H1 (cell line): ENCODE data around the gene GABRA4. TPM values are rescaled to one million over a fixed set of nuclear protein-coding genes. Genes with fewer than 3 reads are reported as not detected.

Experiments
- CTCF ChIA-PET: fragments of 300-600 bp; sonication (Branson Sonifier 250); formaldehyde crosslinking; loops from one replicate; lab custom pipeline; 2021; ENCODE audit not compliant: partially characterized antibody; lab: Charles Lee
- POLR2A ChIA-PET: fragments of 300-600 bp; sonication (Branson Sonifier 250); formaldehyde crosslinking; loops from one replicate; lab custom pipeline; 2021; ENCODE audit warnings: inconsistent platforms; ENCODE audit not compliant: partially characterized antibody; lab: Charles Lee
- DNase-seq, 2 experiments: peaks; one replicate each; pipeline versions ENCODE4 v3.0.0 to v3.0.0-alpha.2; 2010 to 2022; ENCODE audit warnings: low spot score in 2 of 2, low read depth in 1 of 2, mixed read lengths in 1 of 2
- FAIRE-seq: peaks from 2 replicates; lab custom pipeline; 2011; peaks lifted over from hg19 to GRCh38; lab: Jason Lieb, UNC
- H2AFZ ChIP-seq: 2 replicates; pipeline ENCODE4 v1.8.1; 2012; ENCODE audit warnings: low read length, inconsistent platforms
- H2AK5ac ChIP-seq: 2 replicates; pipeline ENCODE4 v1.6.1; 2013; ENCODE audit warnings: low read depth, low read length
- H2BK120ac ChIP-seq: replicated peaks from 2 replicates; pipeline ENCODE3; 2013; ENCODE audit warnings: low read depth, low read length, inconsistent platforms
- H2BK12ac ChIP-seq: 2 replicates; pipeline ENCODE4 v1.6.1; 2013; ENCODE audit warnings: low read depth, low read length
- H2BK15ac ChIP-seq: 2 replicates; pipeline ENCODE4 v1.6.1; 2013; ENCODE audit warnings: low read length
- H2BK20ac ChIP-seq: 2 replicates; pipeline ENCODE4 v1.6.1; 2013; ENCODE audit warnings: low read length
- H2BK5ac ChIP-seq: 2 replicates; pipeline ENCODE4 v1.6.1; 2013; ENCODE audit warnings: low read depth, low read length
- H3K14ac ChIP-seq: 2 replicates; pipeline ENCODE4 v1.6.1; 2013; ENCODE audit warnings: inconsistent platforms; ENCODE audit not compliant: insufficient read length
- H3K18ac ChIP-seq: 2 replicates; pipeline ENCODE4 v1.6.1; 2013; ENCODE audit warnings: low read length; ENCODE audit errors: extremely low read depth
- H3K23ac ChIP-seq: 2 replicates; pipeline ENCODE4 v1.6.1; 2013; ENCODE audit warnings: inconsistent platforms; ENCODE audit not compliant: insufficient read length
- H3K23me2 ChIP-seq: 2 replicates; pipeline ENCODE4 v1.6.1; 2013; ENCODE audit warnings: low read depth, low read length
- H3K27ac ChIP-seq: 2 replicates; pipeline ENCODE4 v1.6.1; 2011; ENCODE audit warnings: low read depth, low read length, inconsistent platforms
- H3K27me3 ChIP-seq, 4 experiments: replicated peaks in 1 of 4; 1 replicate in 1 of 4; 2 replicates in 3 of 4; pipeline versions ENCODE4 v1.6.1 to v1.8.1; 2011 to 2013; ENCODE audit warnings: low read length in 3 of 4, mild to moderate bottlenecking in 3 of 4, inconsistent platforms in 2 of 4, mixed read lengths in 2 of 4, moderate library complexity in 1 of 4; ENCODE audit not compliant: control insufficient read depth in 3 of 4, insufficient read depth in 3 of 4; ENCODE audit errors: extremely low read depth in 1 of 4
- H3K36me3 ChIP-seq, 4 experiments: 2 replicates each; pipeline versions ENCODE4 v1.6.1 to v1.8.1; 2011 to 2013; ENCODE audit warnings: mild to moderate bottlenecking in 4 of 4, low read length in 3 of 4, moderate library complexity in 2 of 4, control low read depth in 1 of 4, inconsistent platforms in 1 of 4; ENCODE audit not compliant: insufficient read depth in 4 of 4, control insufficient read depth in 2 of 4
- H3K4ac ChIP-seq: replicated peaks from 2 replicates; pipeline ENCODE3; 2013; ENCODE audit warnings: low read length, low read depth, mixed read lengths, inconsistent platforms; ENCODE audit not compliant: insufficient read length
- H3K4me1 ChIP-seq, 4 experiments: replicated peaks in 1 of 4; 1 replicate in 1 of 4; 2 replicates in 3 of 4; pipeline versions ENCODE4 v1.6.1 to v1.8.1; 2011 to 2013; ENCODE audit warnings: low read length in 3 of 4, inconsistent platforms in 2 of 4, mixed read lengths in 1 of 4; ENCODE audit not compliant: insufficient read depth in 4 of 4, control insufficient read depth in 3 of 4
- H3K4me2 ChIP-seq, 2 experiments: 2 replicates each; pipeline versions ENCODE4 v1.6.1 to v1.8.1; 2011 to 2013; ENCODE audit warnings: low read depth in 2 of 2, low read length in 2 of 2, control low read depth in 1 of 2, inconsistent platforms in 1 of 2, mild to moderate bottlenecking in 1 of 2; ENCODE audit not compliant: insufficient read depth in 1 of 2
- H3K4me3 ChIP-seq, 4 experiments: fragments of 200-600, 300-600 bp in 1 of 4; sonication (generic), shearing (Covaris generic), sonication (Bioruptor Twin) in 1 of 4; 2 replicates each; pipeline versions ENCODE4 v1.5.1 to v1.8.1; 2011 to 2016; ENCODE audit warnings: low read length in 4 of 4, low read depth in 3 of 4, control low read depth in 2 of 4, inconsistent platforms in 2 of 4, mild to moderate bottlenecking in 2 of 4, mixed read lengths in 1 of 4, moderate library complexity in 1 of 4; ENCODE audit not compliant: insufficient read depth in 2 of 4; ENCODE audit errors: extremely low read depth in 1 of 4
- H3K56ac ChIP-seq: replicated peaks from 2 replicates; pipeline ENCODE3; 2013; ENCODE audit warnings: low read depth, mild to moderate bottlenecking, mixed read lengths, low read length, inconsistent platforms; ENCODE audit not compliant: insufficient read length
- H3K79me1 ChIP-seq: 2 replicates; pipeline ENCODE4 v1.6.1; 2013; ENCODE audit warnings: low read depth, low read length, control low read depth
- H3K79me2 ChIP-seq, 2 experiments: 2 replicates each; pipeline versions ENCODE4 v1.6.1 to v1.8.1; 2012 to 2013; ENCODE audit warnings: low read length in 2 of 2, mild to moderate bottlenecking in 2 of 2, inconsistent platforms in 1 of 2; ENCODE audit not compliant: insufficient read depth in 2 of 2, control insufficient read depth in 1 of 2
- H3K9ac ChIP-seq, 4 experiments: replicated peaks in 1 of 4; 1 replicate in 1 of 4; 2 replicates in 3 of 4; pipeline versions ENCODE4 v1.6.1 to v1.8.1; 2011 to 2013; ENCODE audit warnings: low read depth in 3 of 4, low read length in 3 of 4, control low read depth in 2 of 4, mild to moderate bottlenecking in 2 of 4, moderate library complexity in 2 of 4, inconsistent platforms in 1 of 4; ENCODE audit errors: extremely low read depth in 1 of 4
- H3K9me3 ChIP-seq, 2 experiments: 2 replicates each; pipeline versions ENCODE4 v1.6.1 to v1.8.1; 2012 to 2013; ENCODE audit warnings: mild to moderate bottlenecking in 2 of 2, moderate library complexity in 2 of 2, control low read depth in 1 of 2, inconsistent platforms in 1 of 2, low read depth in 1 of 2, low read length in 1 of 2, mixed read lengths in 1 of 2; ENCODE audit not compliant: insufficient read depth in 2 of 2
- H4K20me1 ChIP-seq, 2 experiments: replicated peaks in 1 of 2; 2 replicates each; pipeline versions ENCODE3 to v1.8.1; 2011 to 2013; ENCODE audit warnings: inconsistent platforms in 2 of 2, low read length in 2 of 2, mild to moderate bottlenecking in 1 of 2; ENCODE audit not compliant: insufficient read depth in 2 of 2, control insufficient read depth in 1 of 2
- H4K5ac ChIP-seq: 2 replicates; pipeline ENCODE4 v1.6.1; 2013; ENCODE audit warnings: low read length, low read depth, mixed read lengths, inconsistent platforms; ENCODE audit not compliant: insufficient read length
- H4K8ac ChIP-seq: 2 replicates; pipeline ENCODE4 v1.8.0; 2013; ENCODE audit warnings: mild to moderate bottlenecking, moderate library complexity, low read length, inconsistent platforms; ENCODE audit not compliant: insufficient read depth; ENCODE audit errors: extremely low read depth
- H4K91ac ChIP-seq: replicated peaks from 2 replicates; pipeline ENCODE3; 2013; ENCODE audit warnings: low read length, mixed read lengths, inconsistent platforms; ENCODE audit not compliant: insufficient read length
- ASH2L ChIP-seq: fragments of 200-600, 300-600 bp; sonication (generic); IDR thresholded peaks from one replicate; pipeline ENCODE4 v1.7.1; 2017; ENCODE audit warnings: low read length
- RAD21 ChIP-seq, 2 experiments: IDR thresholded peaks in 1 of 2; conservative IDR thresholded peaks in 1 of 2; 2 replicates each; pipeline ENCODE4 v1.6.1; 2011; ENCODE audit warnings: low read depth in 2 of 2, low read length in 2 of 2, improper control_type of control experiment in 1 of 2, inconsistent platforms in 1 of 2, mild to moderate bottlenecking in 1 of 2, moderate library complexity in 1 of 2
- RFX5 ChIP-seq: IDR thresholded peaks from 2 replicates; pipeline ENCODE4 v1.6.1; 2011; ENCODE audit warnings: low read depth, low read length, improper control_type of control experiment, borderline replicate concordance
- SIX5 ChIP-seq: IDR thresholded peaks from 2 replicates; pipeline ENCODE4 v1.6.1; 2011; ENCODE audit warnings: mild to moderate bottlenecking, low read depth, low read length
- WGBS, 2 experiments: shearing (Covaris generic) in 1 of 2; methylation state at CpG; one replicate each; pipeline versions ENCODE4 v1.1.6 to v1.1.7; 2013 to 2015; ENCODE audit warnings: low lambda C conversion rate in 2 of 2, mixed read lengths in 2 of 2, inconsistent platforms in 1 of 2, low coverage in 1 of 2, missing lambda C conversion rate in 1 of 2; ENCODE audit not compliant: insufficient replicate concordance in 2 of 2, insufficient coverage in 1 of 2, insufficient read length in 1 of 2; ENCODE audit errors: extremely low coverage in 1 of 2, missing lambda C conversion rate in 1 of 2; 5-methylcytosine and 5-hydroxymethylcytosine counted together
- polyA plus RNA-seq, 7 experiments: library from polyadenylated mRNA; depleted of rRNA in 3 of 7; stranded (reverse) in 5 of 7; unstranded in 2 of 7; fragments of >200 nt in 5 of 7; fragments of 200-250 nt in 2 of 7; gene quantifications; 1 replicate in 5 of 7; 2 replicates in 1 of 7; 4 replicates in 1 of 7; pipeline versions ENCODE4 v1.2.1 to v1.2.3, GENCODE V29; 2011 to 2013; ENCODE audit warnings: missing spikeins in 2 of 7, mixed read lengths in 2 of 7
- total RNA-seq: library from RNA; stranded (reverse); fragmentation: NEBNext Ultra II Directional; extraction: Animal tissue kit (Norgen Biotek cat#: 25700); gene quantifications from 2 replicates; pipeline ENCODE4 v1.2.1, GENCODE V29; 2021

Gene GABRA4
- total and polyA plus RNA-seq, 2 of the 8 experiments (the other 6 are each of a cell fraction or from before 2014, with no cell fraction given): 0.09 to 0.37 TPM

- Histone ChIP-seq H2BK5ac (no peak overlapping the region), H3K36me3 (no peaks in the 10 kb centered on the region), H3K9ac (no peak overlapping the region), H3K4me2 (no peak overlapping the region), H3K4ac (no peak overlapping the region), H3K56ac (no peak overlapping the region), H3K4me1 (no peaks in the 10 kb centered on the region), H3K23me2 (no peaks in the 10 kb centered on the region)
- WGBS, 2 experiments: 91% methylated on average over 5 of the region's 5 CpGs; no CpG with 5 or more reads in 1 of the 2 experiments
- CTCF ChIA-PET: interaction anchor here (1.2 kb wide), 1 partner anchor 58 kb away, joined by 5 read pairs; no protein-coding TSS in a partner anchor
- no peak for DNase-seq
- POLR2A ChIA-PET: no interaction called here
- TF ChIP-seq RFX5 (no peak), SIX5 (no peak), ASH2L (no peak), RAD21 (IDR thresholded peaks at IDR 0.05 in 1 of 2, conservative IDR thresholded peaks at IDR 0.05 in 1 of 2; ENCODE audit: low read depth in 2 of 2, low read length in 2 of 2) (no peak)
- TF ChIP-seq, all 59 proteins: peak for 0
- Histone ChIP-seq H3K27ac (no peak overlapping the region), H2AK5ac (no peak overlapping the region), H2BK20ac (no peak overlapping the region), H3K27me3 (no peaks in the 10 kb centered on the region), H2AFZ (no peak overlapping the region), H3K79me1 (no peaks in the 10 kb centered on the region), H3K4me3 (no peak overlapping the region), H3K79me2 (no peaks in the 10 kb centered on the region), H3K23ac (no peak overlapping the region), H3K14ac (no peak overlapping the region), H4K8ac (no peak overlapping the region), H2BK120ac (no peak overlapping the region), H2BK15ac (no peak overlapping the region), H3K9me3 (0 out of 4 replicates have a peak, but pooled peaks cover 0 to 3% of the 10 kb centered on the region in 2 experiments), H4K5ac (no peak overlapping the region), H3K18ac (no peak overlapping the region), H4K20me1 (no peaks in the 10 kb centered on the region), H4K91ac (no peak overlapping the region), H2BK12ac (no peak overlapping the region)
- FAIRE-seq: no peak
These were observed 98.6 kb downstream of the GABRA4 start for GRCh38 chr4:46894826-46895225.
